Fibroblast of the aortic adventitia (primary cell): Measurements from ENCODE around the gene SF3B1. TPM values are rescaled to one million over a fixed set of nuclear protein-coding genes. Genes with fewer than 3 reads are reported as not detected.
"Not testable (repeated sequence)": the region's sequence is repeated elsewhere in the genome, so short reads cannot be mapped to it uniquely, and the experiment has no call there.

Source experiments
- DNase-seq: peaks from one replicate; pipeline ENCODE4 v3.0.0-alpha.2; 2010; ENCODE audit warnings: low read depth
- H3K4me3 ChIP-seq: 2 replicates; pipeline ENCODE4 v1.5.1; 2011; ENCODE audit warnings: low read depth, mild to moderate bottlenecking, control low read depth, low read length, moderate library complexity
- CTCF ChIP-seq: IDR thresholded peaks from 2 replicates; pipeline ENCODE4 v1.5.1; 2011; ENCODE audit warnings: mild to moderate bottlenecking, low read length, control low read depth, inconsistent platforms; ENCODE audit not compliant: insufficient read depth
- total RNA-seq: library from RNA; depleted of rRNA; stranded (reverse); fragments of >200 nt; gene quantifications from 2 replicates; pipeline ENCODE4 v1.2.3, GENCODE V29; 2012; ENCODE audit warnings: low replicate concordance

SF3B1 gene
- total RNA-seq, 1 donor, result 243 TPM

GRCh38 chr2:197452754-197453122 is 17.9 kb upstream of the SF3B1 start:
- DNase-seq, result no peak
- TF ChIP-seq CTCF, result no peak
- H3K4me3 ChIP-seq, result peak overlapping the region; percentile 74

GRCh38 chr2:197450935-197451358 is 16.1 kb upstream of the SF3B1 start:
- not testable (repeated sequence) for DNase-seq, H3K4me3 ChIP-seq

- DNase-seq, result no peak
- TF ChIP-seq CTCF, result no peak
- H3K4me3 ChIP-seq, result no peak overlapping the region
These were observed 15.6 kb upstream of the SF3B1 start for GRCh38 chr2:197450465-197450864.

DNA sequence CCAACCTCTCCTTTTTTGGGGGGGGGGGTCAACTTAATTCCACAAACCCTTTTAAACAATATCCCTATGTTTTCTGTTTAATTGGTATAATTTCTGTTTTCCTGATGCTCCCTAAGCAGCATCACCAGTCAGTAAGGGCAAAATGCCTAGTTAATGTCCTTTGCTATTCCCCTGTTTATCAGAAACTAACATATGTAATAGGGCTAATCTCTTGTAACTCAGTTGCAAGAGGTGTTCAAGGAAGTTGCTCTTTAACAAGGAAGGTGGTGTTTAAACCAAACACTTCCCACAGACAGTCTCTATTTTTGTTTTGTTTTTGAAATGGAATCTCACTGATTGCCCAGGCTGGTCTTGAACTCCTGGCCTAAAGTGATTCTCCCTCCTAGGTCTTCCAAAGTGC is 12.0 kb upstream of the SF3B1 start:
- H3K4me3 ChIP-seq, result no peak overlapping the region
- TF ChIP-seq CTCF, result no peak
- DNase-seq, result no peak

DNA sequence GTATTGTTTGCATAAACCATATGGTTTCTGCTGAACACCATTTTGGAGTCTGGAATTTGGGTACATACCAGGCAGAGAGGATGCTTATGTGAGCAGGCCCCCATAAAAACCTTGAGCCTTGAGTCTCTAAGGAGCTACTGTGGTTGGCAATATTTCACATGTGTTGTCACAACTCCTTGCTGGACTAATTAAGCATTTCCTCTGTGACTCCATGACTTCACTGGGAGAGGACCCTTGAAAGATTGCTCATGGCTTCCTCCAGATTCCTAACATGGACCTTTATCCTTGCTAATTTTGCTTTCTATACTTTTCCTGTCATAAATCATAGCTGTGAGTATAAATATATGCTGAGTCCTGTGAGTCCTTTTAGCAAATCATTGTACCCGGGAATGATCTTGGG is 10.9 kb upstream of the SF3B1 start:
- no peak overlapping the region for H3K4me3 ChIP-seq
- no peak for DNase-seq

GRCh38 chr2:197442857-197443256 is 8.0 kb upstream of the SF3B1 start:
- no peak for DNase-seq
- TF ChIP-seq CTCF, result no peak
- no peak overlapping the region for H3K4me3 ChIP-seq

More for the DNA sequence above, 10.9 kb upstream of the SF3B1 start:
- no peak for TF ChIP-seq CTCF

DNA sequence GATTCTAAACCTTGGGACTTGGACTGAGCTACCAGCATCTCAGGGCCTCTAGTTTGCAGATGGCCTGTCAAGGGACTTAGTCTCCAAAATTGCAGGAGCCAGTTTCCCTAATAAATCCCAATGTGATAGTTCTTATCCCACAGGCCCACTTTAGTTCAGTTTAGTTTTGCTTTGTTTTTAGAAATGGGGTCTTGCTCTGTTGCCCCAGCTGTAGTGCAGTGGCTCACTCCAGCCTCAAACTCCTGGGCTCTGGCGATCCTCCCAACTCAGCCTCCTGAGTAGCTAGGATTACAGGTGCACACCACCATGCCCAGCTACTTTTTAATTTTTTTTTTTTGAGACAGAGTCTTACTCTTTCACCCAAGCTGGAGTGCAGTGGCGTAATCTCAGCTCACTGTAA is 2.6 kb upstream of the SF3B1 start:
- no peak for DNase-seq
- no peak for TF ChIP-seq CTCF
- H3K4me3 ChIP-seq, result no peak overlapping the region
